ENCODE results near the gene LONRF3.

The LONRF3 gene

GRCh38 chrX:118978451-118978850 lies 4.0 kb downstream of the LONRF3 start:
- no peaks in the 10 kb centered on the region for H3K4me1 ChIP-seq (ENCODE audit: control insufficient read depth, insufficient read depth, low read length)
- no peaks in the 10 kb centered on the region for H3K9me3 ChIP-seq (ENCODE audit: control insufficient read depth, insufficient read depth, low read depth, low read length)
- no peak for TF ChIP-seq REST (tag by site-specific recombination; IDR thresholded peaks at IDR 0.05)
- TF ChIP-seq ZNF433 (tag by site-specific recombination; IDR thresholded peaks at IDR 0.05; ENCODE audit: low read depth): no peak
- TF ChIP-seq ZBTB10 (tag by site-specific recombination; IDR thresholded peaks at IDR 0.05): no peak
- TF ChIP-seq ZNF354C (tag by site-specific recombination; IDR thresholded peaks at IDR 0.05; ENCODE audit: borderline replicate concordance, low read depth): no peak
- no peak for TF ChIP-seq TRIM28 (IDR thresholded peaks at IDR 0.05; ENCODE audit: borderline replicate concordance, low read length)
- TF ChIP-seq GLIS2 (tag by site-specific recombination; IDR thresholded peaks at IDR 0.05): no peak
- H3K4me3 ChIP-seq (ENCODE audit: low read depth, low read length): no peak overlapping the region
- peaks cover 10 to 47% of the 10 kb centered on the region in 2 experiments for H3K36me3 ChIP-seq (ENCODE audit: control insufficient read depth in 2 of 2, insufficient read depth in 1 of 2, low read length in 2 of 2)
- CTCF ChIA-PET: interaction anchor here (1.0 to 1.2 kb wide), 2 partner anchors 27 to 87 kb away, joined by 5 to 6 read pairs; no protein-coding TSS in a partner anchor
- no peak overlapping the region for H3K27ac ChIP-seq (ENCODE audit: extremely low read depth, low read depth, low read length)
- POLR2A ChIA-PET: interaction anchor here (0.6 kb wide), 1 partner anchor 103 kb away, joined by 7 read pairs; no protein-coding TSS in a partner anchor

- no peak overlapping the region for H3K27ac ChIP-seq (ENCODE audit: extremely low read depth, low read depth, low read length)
- POLR2A ChIA-PET: interaction anchor here (0.7 kb wide), 1 partner anchor 9 kb away, joined by 3 read pairs; no protein-coding TSS in a partner anchor
- CTCF ChIA-PET: interaction anchor here (0.9 kb wide), 1 partner anchor 35 kb away, joined by 3 read pairs; no protein-coding TSS in a partner anchor
- no peaks in the 10 kb centered on the region for H3K4me1 ChIP-seq (ENCODE audit: control insufficient read depth, insufficient read depth, low read length)
- H3K36me3 ChIP-seq (ENCODE audit: control insufficient read depth in 2 of 2, insufficient read depth in 1 of 2, low read length in 2 of 2): peaks cover 10 to 70% of the 10 kb centered on the region in 2 experiments
- TF ChIP-seq PRDM1 (tag by site-specific recombination; IDR thresholded peaks at IDR 0.05) (peak; percentile 74; the same call in 1 of the 2 replicates), ZNF350 (tag by site-specific recombination; IDR thresholded peaks at IDR 0.05) (no peak)
- H3K9me3 ChIP-seq (ENCODE audit: control insufficient read depth, insufficient read depth, low read depth, low read length): no peaks in the 10 kb centered on the region
- no peak overlapping the region for H3K4me3 ChIP-seq (ENCODE audit: low read depth, low read length)
Observed at GRCh38 chrX:118980761-118981160, 6.3 kb downstream of the LONRF3 start.

GRCh38 chrX:118983513-118983912 lies 9.1 kb downstream of the LONRF3 start:
- Histone ChIP-seq H3K27ac (ENCODE audit: extremely low read depth, low read depth, low read length) (no peak overlapping the region), H3K36me3 (ENCODE audit: control insufficient read depth in 2 of 2, insufficient read depth in 1 of 2, low read length in 2 of 2) (peaks cover 10 to 87% of the 10 kb centered on the region in 2 experiments), H3K4me3 (ENCODE audit: low read depth, low read length) (no peak overlapping the region), H3K9me3 (ENCODE audit: control insufficient read depth, insufficient read depth, low read depth, low read length) (no peaks in the 10 kb centered on the region), H3K4me1 (ENCODE audit: control insufficient read depth, insufficient read depth, low read length) (no peaks in the 10 kb centered on the region)
- CTCF ChIA-PET: interaction anchor here (1.3 kb wide), 1 partner anchor 21 kb away, joined by 4 read pairs; no protein-coding TSS in a partner anchor
- POLR2A ChIA-PET: no interaction called here
- TF ChIP-seq ZBTB44 (tag by site-specific recombination; IDR thresholded peaks at IDR 0.05) (no peak), FEZF1 (tag by site-specific recombination; IDR thresholded peaks at IDR 0.05) (no peak)

All from HEK293 (cell line).